OCI-LY7 (cell line): ENCODE data around the gene WFDC10B.

Experiments used
- EZH2phosphoT487 ChIP-seq: fragments of 200-600 bp; sonication (generic); IDR thresholded peaks from 2 replicates; pipeline ENCODE4 v1.6.1; 2018; ENCODE audit warnings: low read depth, borderline replicate concordance, mild to moderate bottlenecking, mixed run types, antibody characterized with exemption, low read length, moderate library complexity, mixed read lengths
- TF ChIP-seq, protein P1 (sequence below): fragments of 200-600 bp; sonication (generic); conservative IDR thresholded peaks from 2 replicates; pipeline ENCODE4 v1.5.1; 2014; ENCODE audit warnings: mild to moderate bottlenecking, antibody characterized with exemption, low read length, moderate library complexity, mixed read lengths

DNA sequence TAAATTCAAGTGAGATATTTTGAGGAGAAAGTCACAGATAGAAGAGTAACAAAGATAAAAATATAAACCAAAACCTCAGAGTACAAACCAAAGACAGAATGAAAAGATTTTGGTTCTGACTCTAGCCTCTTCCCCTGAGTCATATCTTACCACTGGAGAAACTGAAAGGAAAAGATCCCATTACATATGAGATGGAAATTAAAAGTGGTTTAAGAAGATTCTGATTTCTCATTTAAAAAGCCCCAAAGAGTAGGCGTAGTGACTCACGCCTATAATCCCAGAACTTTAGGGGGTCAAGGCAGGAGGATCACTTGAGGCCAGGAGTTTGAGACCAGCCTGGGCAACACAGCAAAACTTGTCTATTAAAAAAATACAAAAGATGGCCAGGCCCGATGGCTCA, 47.9 kb upstream of the WFDC10B start:
- TF ChIP-seq, protein P1, sequence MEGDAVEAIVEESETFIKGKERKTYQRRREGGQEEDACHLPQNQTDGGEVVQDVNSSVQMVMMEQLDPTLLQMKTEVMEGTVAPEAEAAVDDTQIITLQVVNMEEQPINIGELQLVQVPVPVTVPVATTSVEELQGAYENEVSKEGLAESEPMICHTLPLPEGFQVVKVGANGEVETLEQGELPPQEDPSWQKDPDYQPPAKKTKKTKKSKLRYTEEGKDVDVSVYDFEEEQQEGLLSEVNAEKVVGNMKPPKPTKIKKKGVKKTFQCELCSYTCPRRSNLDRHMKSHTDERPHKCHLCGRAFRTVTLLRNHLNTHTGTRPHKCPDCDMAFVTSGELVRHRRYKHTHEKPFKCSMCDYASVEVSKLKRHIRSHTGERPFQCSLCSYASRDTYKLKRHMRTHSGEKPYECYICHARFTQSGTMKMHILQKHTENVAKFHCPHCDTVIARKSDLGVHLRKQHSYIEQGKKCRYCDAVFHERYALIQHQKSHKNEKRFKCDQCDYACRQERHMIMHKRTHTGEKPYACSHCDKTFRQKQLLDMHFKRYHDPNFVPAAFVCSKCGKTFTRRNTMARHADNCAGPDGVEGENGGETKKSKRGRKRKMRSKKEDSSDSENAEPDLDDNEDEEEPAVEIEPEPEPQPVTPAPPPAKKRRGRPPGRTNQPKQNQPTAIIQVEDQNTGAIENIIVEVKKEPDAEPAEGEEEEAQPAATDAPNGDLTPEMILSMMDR, result no peak
- no peak for TF ChIP-seq EZH2phosphoT487
